ENCODE results near the gene DLD. TPM values are rescaled to one million over a fixed set of nuclear protein-coding genes. Genes with fewer than 3 reads are reported as not detected.

Gene DLD
- total and polyA plus RNA-seq, 2 of the 13 experiments (the other 11 are each of a cell fraction or from before 2014, with no cell fraction given) = 56.8 to 95.2 TPM

DNA sequence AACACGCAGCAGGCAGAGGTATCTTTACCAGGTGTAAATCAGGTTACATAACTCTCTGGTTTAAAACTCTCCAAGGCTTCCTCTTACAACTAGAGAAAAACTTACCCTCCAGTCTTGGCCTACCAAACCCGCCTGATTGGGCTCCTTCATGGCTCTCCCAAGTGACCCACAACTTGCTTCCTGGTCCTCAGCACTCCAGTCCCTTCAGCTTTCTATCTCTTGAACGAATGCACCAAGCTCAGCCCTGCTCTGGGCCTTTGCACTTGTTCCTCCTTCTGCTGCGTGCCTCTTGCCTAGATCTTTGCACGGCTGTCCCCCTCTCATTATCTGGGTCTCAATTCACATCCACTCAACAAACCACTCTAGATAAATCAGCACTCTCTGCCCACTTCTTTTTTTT is 32.7 kb upstream of the DLD start:
- DNase-seq (ENCODE audit: low spot score) = no peak
- Histone ChIP-seq H3K4me2 (ENCODE audit: low read depth, low read length) (peak overlapping the region; percentile 13; the same call in 1 of the 2 replicates), H3K27me3 (ENCODE audit: control insufficient read depth in 1 of 2, insufficient read depth in 2 of 2, low read length in 2 of 2) (peaks cover 3 to 36% of the 10 kb centered on the region in 2 experiments; a peak in 4 of 5 replicates), H3K79me2 (ENCODE audit: insufficient read depth, low read length) (no peaks in the 10 kb centered on the region), H3K36me3 (replicated peaks in 1 of 2; ENCODE audit: control insufficient read depth in 1 of 2, insufficient read depth in 2 of 2, low read length in 2 of 2) (no peaks in the 10 kb centered on the region), H3K4me1 (ENCODE audit: insufficient read depth, low read length) (peaks cover 61% of the 10 kb centered on the region), H3K4me3 (replicated peaks in 1 of 3; ENCODE audit: insufficient read depth in 1 of 3, low read depth in 2 of 3, low read length in 3 of 3) (no peak overlapping the region), H2AFZ (ENCODE audit: low read length) (no peak overlapping the region), H4K20me1 (ENCODE audit: insufficient read depth, low read length) (no peaks in the 10 kb centered on the region), H3K27ac (ENCODE audit: extremely low read length, insufficient read depth, low read length) (no peak overlapping the region), H3K9ac (ENCODE audit: insufficient read depth, low read depth, low read length) (no peak overlapping the region), H3K9me3 (ENCODE audit: low read length) (no peaks in the 10 kb centered on the region)
- ChIA-PET POLR2A (interaction anchor here (2.1 kb wide), 1 partner anchor 115 kb away, joined by 18 read pairs; the partner anchor contains the start of gene CBLL1), CTCF (ENCODE audit: low intra/inter-chr PET ratio, low total read pairs) (no interaction called here)
- 42% methylated on average over 5 of the region's 5 CpGs for WGBS (ENCODE audit: low lambda C conversion rate)
- no TSS peak for BruUV-seq (replicated peaks)
- no peak for ATAC-seq
- FAIRE-seq = no peak
- in situ Hi-C loops (cut with HindIII; ENCODE audit: extremely low pct_ligation_motif_present, low pct_unique_long_range_greater_than_20kb) = loop anchor here (25.0 kb wide), 1 partner anchor 396 kb away; the partner anchor contains the start of gene GPR22
- intact Hi-C loops (cut with micrococcal nuclease; ENCODE audit: unreplicated experiment) = no loop called here
- no peak for TF ChIP-seq MEIS1 (CRISPR knock-in tag; IDR thresholded peaks at IDR 0.05; ENCODE audit: borderline replicate concordance)
- TF ChIP-seq SALL1 (CRISPR knock-in tag; IDR thresholded peaks at IDR 0.05) = 0 out of 2 replicates have a peak, but pooled peaks have one; percentile 19

DNA sequence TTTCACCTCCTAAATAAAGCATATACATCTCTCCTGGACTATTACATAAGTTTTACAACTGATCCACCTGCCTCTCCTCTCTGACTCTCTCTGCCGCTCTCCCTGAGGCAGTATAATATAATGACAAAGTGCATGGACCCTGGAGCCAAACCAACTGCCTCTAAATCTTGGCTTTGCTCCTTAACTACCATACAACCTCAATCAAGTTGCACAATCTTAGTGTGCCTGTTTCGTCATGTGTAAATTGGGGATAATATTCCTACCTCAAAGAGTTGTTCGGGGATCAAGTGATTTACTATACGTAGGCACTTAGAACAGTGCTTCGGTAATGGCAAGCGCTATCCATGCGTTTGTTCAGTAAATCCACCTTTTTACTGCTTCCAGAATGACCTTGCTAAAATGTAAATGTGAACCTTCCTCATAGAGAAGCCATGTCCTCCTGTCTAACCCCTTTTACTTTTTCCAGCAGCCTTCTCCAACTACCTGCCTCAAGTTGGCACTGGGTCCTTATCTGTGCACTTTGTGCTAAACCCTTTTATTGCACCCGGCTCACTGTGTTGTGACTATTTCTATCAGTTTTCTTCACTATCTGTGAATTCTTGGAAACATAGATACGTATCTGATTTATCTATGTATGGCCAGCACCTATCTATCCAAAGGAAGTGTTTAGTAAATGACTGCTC is 30.6 kb upstream of the DLD start:
- CTCF ChIA-PET (ENCODE audit: low intra/inter-chr PET ratio, low total read pairs) = no interaction called here
- WGBS (ENCODE audit: low lambda C conversion rate) = 8% methylated on average over 9 of the region's 9 CpGs
- Histone ChIP-seq H3K4me3 (replicated peaks in 1 of 3; ENCODE audit: insufficient read depth in 1 of 3, low read depth in 2 of 3, low read length in 3 of 3) (no peak overlapping the region), H4K20me1 (ENCODE audit: insufficient read depth, low read length) (no peaks in the 10 kb centered on the region), H3K27me3 (ENCODE audit: control insufficient read depth in 1 of 2, insufficient read depth in 2 of 2, low read length in 2 of 2) (peaks cover 3 to 22% of the 10 kb centered on the region in 2 experiments; a peak in 3 of 5 replicates), H3K4me2 (ENCODE audit: low read depth, low read length) (peak overlapping the region; percentile 43; the same call in 1 of the 2 replicates), H3K9ac (ENCODE audit: insufficient read depth, low read depth, low read length) (no peak overlapping the region), H3K79me2 (ENCODE audit: insufficient read depth, low read length) (no peaks in the 10 kb centered on the region), H2AFZ (ENCODE audit: low read length) (no peak overlapping the region), H3K27ac (ENCODE audit: extremely low read length, insufficient read depth, low read length) (no peak overlapping the region), H3K9me3 (ENCODE audit: low read length) (no peaks in the 10 kb centered on the region), H3K4me1 (ENCODE audit: insufficient read depth, low read length) (peaks cover 53% of the 10 kb centered on the region), H3K36me3 (replicated peaks in 1 of 2; ENCODE audit: control insufficient read depth in 1 of 2, insufficient read depth in 2 of 2, low read length in 2 of 2) (no peaks in the 10 kb centered on the region)
- DNase-seq (ENCODE audit: low spot score) (no peak), ATAC-seq (no peak), FAIRE-seq (no peak)
- BruUV-seq (replicated peaks) = no TSS peak
- in situ Hi-C loops (cut with HindIII; ENCODE audit: extremely low pct_ligation_motif_present, low pct_unique_long_range_greater_than_20kb) = loop anchor here (25.0 kb wide), 1 partner anchor 398 kb away; the partner anchor contains the start of gene GPR22
- POLR2A ChIA-PET = no interaction called here
- intact Hi-C loops (cut with micrococcal nuclease; ENCODE audit: unreplicated experiment) = no loop called here
- TF ChIP-seq TBX3 (IDR thresholded peaks at IDR 0.05; ENCODE audit: borderline replicate concordance) = no peak
- no peak for TF ChIP-seq ZSCAN12 (CRISPR knock-in tag; IDR thresholded peaks at IDR 0.05)
- no peak for TF ChIP-seq RORA (CRISPR knock-in tag; IDR thresholded peaks at IDR 0.05)
- no peak for TF ChIP-seq SOX5 (CRISPR knock-in tag; IDR thresholded peaks at IDR 0.05; ENCODE audit: borderline replicate concordance)
- no peak for TF ChIP-seq HNRNPK (IDR thresholded peaks at IDR 0.05; ENCODE audit: low read depth, low read length, poor library complexity, severe bottlenecking)
- TF ChIP-seq ZSCAN22 (CRISPR knock-in tag; IDR thresholded peaks at IDR 0.05) = peak; percentile 70; the same call in 1 of the 2 replicates
- TF ChIP-seq MLLT10 (CRISPR knock-in tag; IDR thresholded peaks at IDR 0.05) = no peak
- TF ChIP-seq CEBPB (IDR thresholded peaks at IDR 0.05; ENCODE audit: borderline replicate concordance, low read depth, low read length) = peak; percentile 72
- TF ChIP-seq, protein P1, sequence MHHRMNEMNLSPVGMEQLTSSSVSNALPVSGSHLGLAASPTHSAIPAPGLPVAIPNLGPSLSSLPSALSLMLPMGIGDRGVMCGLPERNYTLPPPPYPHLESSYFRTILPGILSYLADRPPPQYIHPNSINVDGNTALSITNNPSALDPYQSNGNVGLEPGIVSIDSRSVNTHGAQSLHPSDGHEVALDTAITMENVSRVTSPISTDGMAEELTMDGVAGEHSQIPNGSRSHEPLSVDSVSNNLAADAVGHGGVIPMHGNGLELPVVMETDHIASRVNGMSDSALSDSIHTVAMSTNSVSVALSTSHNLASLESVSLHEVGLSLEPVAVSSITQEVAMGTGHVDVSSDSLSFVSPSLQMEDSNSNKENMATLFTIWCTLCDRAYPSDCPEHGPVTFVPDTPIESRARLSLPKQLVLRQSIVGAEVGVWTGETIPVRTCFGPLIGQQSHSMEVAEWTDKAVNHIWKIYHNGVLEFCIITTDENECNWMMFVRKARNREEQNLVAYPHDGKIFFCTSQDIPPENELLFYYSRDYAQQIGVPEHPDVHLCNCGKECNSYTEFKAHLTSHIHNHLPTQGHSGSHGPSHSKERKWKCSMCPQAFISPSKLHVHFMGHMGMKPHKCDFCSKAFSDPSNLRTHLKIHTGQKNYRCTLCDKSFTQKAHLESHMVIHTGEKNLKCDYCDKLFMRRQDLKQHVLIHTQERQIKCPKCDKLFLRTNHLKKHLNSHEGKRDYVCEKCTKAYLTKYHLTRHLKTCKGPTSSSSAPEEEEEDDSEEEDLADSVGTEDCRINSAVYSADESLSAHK (CRISPR knock-in tag; IDR thresholded peaks at IDR 0.05; ENCODE audit: borderline replicate concordance) = no peak
- TF ChIP-seq KDM5B (CRISPR knock-in tag; IDR thresholded peaks at IDR 0.05; ENCODE audit: borderline replicate concordance) = no peak

Data from HepG2 (cell line).